HEK293 (cell line): Measurements from ENCODE around the gene ZNF423.

Source experiments
- CTCF ChIA-PET: fragments of 350-600 bp; formaldehyde crosslinking; extraction: SDS; loops from one replicate; lab custom pipeline; 2021; ENCODE audit warnings: antibody characterized with exemption; lab: Yijun Ruan, JAX
- POLR2A ChIA-PET: fragments of 300-600 bp; formaldehyde crosslinking; extraction: SDS; loops from one replicate; lab custom pipeline; 2020; ENCODE audit warnings: antibody characterized with exemption, inconsistent platforms; lab: Yijun Ruan, JAX
- H3K27ac ChIP-seq: fragments of 200-500 bp; sonication (Bioruptor generic); 2 replicates; pipeline ENCODE4 v1.5.1; 2014; ENCODE audit warnings: low read depth, low read length, control low read depth, inconsistent platforms; ENCODE audit errors: extremely low read depth
- H3K36me3 ChIP-seq, 2 experiments: fragments of 200-500 bp in 1 of 2; sonication (Bioruptor generic) in 1 of 2; 1 replicate in 1 of 2; 2 replicates in 1 of 2; pipeline ENCODE4 v1.5.1; 2014 to 2017; ENCODE audit warnings: inconsistent platforms in 2 of 2, low read length in 2 of 2; ENCODE audit not compliant: control insufficient read depth in 2 of 2, insufficient read depth in 1 of 2
- H3K4me1 ChIP-seq: fragments of 200-500 bp; sonication (Bioruptor generic); 2 replicates; pipeline ENCODE4 v1.5.1; 2014; ENCODE audit warnings: mild to moderate bottlenecking, low read length, inconsistent platforms; ENCODE audit not compliant: control insufficient read depth, insufficient read depth
- H3K4me3 ChIP-seq: 2 replicates; pipeline ENCODE4 v1.5.1; 2011; ENCODE audit warnings: low read depth, mild to moderate bottlenecking, control low read depth, low read length, moderate library complexity
- H3K9me3 ChIP-seq: fragments of 200-500 bp; sonication (Bioruptor generic); 2 replicates; pipeline ENCODE4 v1.5.1; 2014; ENCODE audit warnings: low read depth, low read length, inconsistent platforms; ENCODE audit not compliant: control insufficient read depth, insufficient read depth
- GLIS2 ChIP-seq: fragments of 450-650 bp; formaldehyde crosslinking; IDR thresholded peaks from 2 replicates; pipeline ENCODE4 v1.5.1; 2016; ENCODE audit warnings: missing biosample characterization, missing genetic modification characterization
- KLF16 ChIP-seq: fragments of 450-650 bp; formaldehyde crosslinking; IDR thresholded peaks from 2 replicates; pipeline ENCODE4 v1.5.1; 2017; ENCODE audit warnings: missing biosample characterization, missing genetic modification characterization
- KLF17 ChIP-seq: fragments of 450-650 bp; formaldehyde crosslinking; IDR thresholded peaks from 2 replicates; pipeline ENCODE4 v1.5.1; 2016; ENCODE audit warnings: missing biosample characterization, missing genetic modification characterization
- SETDB1 ChIP-seq: IDR thresholded peaks from one replicate; pipeline ENCODE4 v1.6.1; 2017; ENCODE audit warnings: mild to moderate bottlenecking, low read length, moderate library complexity, mixed read lengths; ENCODE audit not compliant: insufficient read length
- ZBTB48 ChIP-seq: fragments of 450-650 bp; formaldehyde crosslinking; IDR thresholded peaks from 2 replicates; pipeline ENCODE4 v1.5.1; 2016; ENCODE audit warnings: missing biosample characterization, missing genetic modification characterization
- ZBTB7A ChIP-seq: fragments of 450-650 bp; formaldehyde crosslinking; IDR thresholded peaks from 2 replicates; pipeline ENCODE4 v1.5.1; 2016; ENCODE audit warnings: low read depth, missing biosample characterization, missing genetic modification characterization
- ZNF175 ChIP-seq: fragments of 450-650 bp; formaldehyde crosslinking; IDR thresholded peaks from 2 replicates; pipeline ENCODE4 v1.5.1; 2016; ENCODE audit warnings: missing biosample characterization, missing genetic modification characterization
- ZNF23 ChIP-seq: fragments of 450-650 bp; formaldehyde crosslinking; IDR thresholded peaks from 2 replicates; pipeline ENCODE4 v1.5.1; 2016; ENCODE audit warnings: missing biosample characterization, missing genetic modification characterization, borderline replicate concordance
- ZNF248 ChIP-seq: fragments of 450-650 bp; formaldehyde crosslinking; IDR thresholded peaks from 2 replicates; pipeline ENCODE4 v1.5.1; 2017; ENCODE audit warnings: missing biosample characterization, missing genetic modification characterization
- ZNF26 ChIP-seq: fragments of 450-650 bp; formaldehyde crosslinking; IDR thresholded peaks from 2 replicates; pipeline ENCODE4 v1.5.1; 2016; ENCODE audit warnings: missing biosample characterization, missing genetic modification characterization
- ZNF362 ChIP-seq: fragments of 450-650 bp; formaldehyde crosslinking; IDR thresholded peaks from 2 replicates; pipeline ENCODE4 v1.5.1; 2016; ENCODE audit warnings: missing biosample characterization, missing genetic modification characterization
- ZNF449 ChIP-seq: fragments of 450-650 bp; formaldehyde crosslinking; IDR thresholded peaks from 2 replicates; pipeline ENCODE4 v1.5.1; 2017; ENCODE audit warnings: missing biosample characterization, mild to moderate bottlenecking, missing genetic modification characterization, moderate library complexity
- ZNF521 ChIP-seq: fragments of 450-650 bp; formaldehyde crosslinking; IDR thresholded peaks from 2 replicates; pipeline ENCODE4 v1.5.1; 2017; ENCODE audit warnings: missing biosample characterization, mild to moderate bottlenecking, missing genetic modification characterization
- ZNF701 ChIP-seq: fragments of 450-650 bp; formaldehyde crosslinking; IDR thresholded peaks from 2 replicates; pipeline ENCODE4 v1.5.1; 2016; ENCODE audit warnings: missing biosample characterization, missing genetic modification characterization
- ZSCAN4 ChIP-seq: fragments of 450-650 bp; formaldehyde crosslinking; IDR thresholded peaks from 2 replicates; pipeline ENCODE4 v1.5.1; 2017; ENCODE audit warnings: missing biosample characterization, missing genetic modification characterization

ZNF423 gene

GRCh38 chr16:49588729-49589384, 267.1 kb downstream of the ZNF423 start:
- Histone ChIP-seq H3K4me1 (no peaks in the 10 kb centered on the region), H3K9me3 (no peaks in the 10 kb centered on the region), H3K36me3 (no peaks in the 10 kb centered on the region), H3K27ac (no peak overlapping the region), H3K4me3 (no peak overlapping the region)
- CTCF ChIA-PET = interaction anchor here (0.7 to 1.8 kb wide), 4 partner anchors 30 to 1634 kb away, joined by 3 to 7 read pairs (median 5); no protein-coding TSS in a partner anchor
- TF ChIP-seq ZBTB48 (tag by site-specific recombination) (no peak), ZBTB7A (tag by site-specific recombination) (no peak), ZNF23 (tag by site-specific recombination) (peak; percentile 84; the same call in 1 of the 2 replicates), ZNF26 (tag by site-specific recombination) (no peak), KLF17 (no peak), SETDB1 (peak; percentile 77)
- POLR2A ChIA-PET = no interaction called here

- POLR2A ChIA-PET = no interaction called here
- H3K36me3 ChIP-seq = no peaks in the 10 kb centered on the region
- no peak overlapping the region for H3K4me3 ChIP-seq
- no peak overlapping the region for H3K27ac ChIP-seq
- CTCF ChIA-PET = interaction anchor here (0.6 to 1.8 kb wide), 2 partner anchors 32 to 701 kb away, joined by 3 to 7 read pairs; no protein-coding TSS in a partner anchor
- no peaks in the 10 kb centered on the region for H3K4me1 ChIP-seq
- no peak for TF ChIP-seq ZSCAN4 (tag by site-specific recombination)
- no peak for TF ChIP-seq KLF16 (tag by site-specific recombination)
- TF ChIP-seq ZNF248 (tag by site-specific recombination) = no peak
- TF ChIP-seq GLIS2 = no peak
- no peak for TF ChIP-seq ZNF175 (tag by site-specific recombination)
- no peak for TF ChIP-seq ZNF449 (tag by site-specific recombination)
- TF ChIP-seq ZNF362 (tag by site-specific recombination) = no peak
- no peak for TF ChIP-seq ZNF701 (tag by site-specific recombination)
- TF ChIP-seq ZNF521 (tag by site-specific recombination) = no peak
- no peaks in the 10 kb centered on the region for H3K9me3 ChIP-seq
Observed at GRCh38 chr16:49588026-49588425, 267.9 kb downstream of the ZNF423 start.
